Testis (tissue), 3 donors: ENCODE results near the gene RAB6B. TPM values are rescaled to one million over a fixed set of nuclear protein-coding genes. Genes with fewer than 3 reads are reported as not detected.

ENCODE experiments used
- DNase-seq: peaks from one replicate; pipeline ENCODE4 v3.0.0-alpha.2; 2019
- H3K27ac ChIP-seq, 2 donors: fragments of 200-600 bp; sonication (generic); one replicate each; pipeline ENCODE4 v1.5.1; 2019
- H3K27me3 ChIP-seq: fragments of 200-600 bp; sonication (generic); one replicate; pipeline ENCODE4 v1.5.1; 2019
- H3K36me3 ChIP-seq: fragments of 200-600 bp; sonication (generic); one replicate; pipeline ENCODE4 v1.5.1; 2017; ENCODE audit warnings: low read depth; ENCODE audit errors: missing control alignments
- H3K4me1 ChIP-seq: fragments of 200-600 bp; sonication (generic); one replicate; pipeline ENCODE4 v1.5.1; 2019
- H3K4me3 ChIP-seq, 2 donors: fragments of 200-600 bp; sonication (generic); one replicate each; pipeline ENCODE4 v1.5.1; 2017 to 2019
- H3K9me3 ChIP-seq: fragments of 200-600 bp; sonication (generic); one replicate; pipeline ENCODE4 v1.5.1; 2017
- POLR2A ChIP-seq: fragments of 450-650 bp; IDR thresholded peaks from one replicate; pipeline ENCODE4 v1.6.1; 2017; ENCODE audit warnings: antibody characterized with exemption, mild to moderate bottlenecking, moderate library complexity
- WGBS, 2 donors: methylation state at CpG; one replicate each; pipeline ENCODE4 v1.1.5; 2018; 5-methylcytosine and 5-hydroxymethylcytosine counted together
- intact Hi-C: fragments of 100-400 bp; cut with DNase I; formaldehyde crosslinking; loops from one replicate; pipeline ENCODE4 v1.15.1; 2023; ENCODE audit warnings: low total_unique reads
- polyA plus RNA-seq: library from polyadenylated mRNA; stranded (reverse); fragments of 350-450 nt; fragmentation: Illumina TruSeq; extraction: RNeasy Lipid Tissue Mini Kit (QIAGEN cat#74804); gene quantifications from one replicate; pipeline ENCODE4 v1.2.3, GENCODE V29; 2014; ENCODE audit warnings: low read depth, low replicate concordance; ENCODE audit not compliant: insufficient read depth
- total RNA-seq, 2 donors: library from RNA; depleted of rRNA; stranded (reverse); fragments of >200 nt; gene quantifications; one replicate each; pipeline ENCODE4 v1.2.3, GENCODE V29; 2016
- TF ChIP-seq, protein P1 (sequence below), 3 experiments: fragments of 450-650 bp in 2 of 3; fragments of 200-600 bp in 1 of 3; sonication (generic) in 1 of 3; IDR thresholded peaks; one replicate each; pipeline ENCODE4 v1.5.1; 2016 to 2019; ENCODE audit warnings: antibody characterized with exemption in 3 of 3, mild to moderate bottlenecking in 2 of 3, moderate library complexity in 1 of 3

The RAB6B gene
- total and polyA plus RNA-seq, 3 donors from 2014 or later, result 5.1 to 8.6 (median 7.0) TPM

GRCh38 chr3:133843634-133844033, 52.0 kb downstream of the RAB6B start:
- no peak for TF ChIP-seq POLR2A
- TF ChIP-seq, protein P1, sequence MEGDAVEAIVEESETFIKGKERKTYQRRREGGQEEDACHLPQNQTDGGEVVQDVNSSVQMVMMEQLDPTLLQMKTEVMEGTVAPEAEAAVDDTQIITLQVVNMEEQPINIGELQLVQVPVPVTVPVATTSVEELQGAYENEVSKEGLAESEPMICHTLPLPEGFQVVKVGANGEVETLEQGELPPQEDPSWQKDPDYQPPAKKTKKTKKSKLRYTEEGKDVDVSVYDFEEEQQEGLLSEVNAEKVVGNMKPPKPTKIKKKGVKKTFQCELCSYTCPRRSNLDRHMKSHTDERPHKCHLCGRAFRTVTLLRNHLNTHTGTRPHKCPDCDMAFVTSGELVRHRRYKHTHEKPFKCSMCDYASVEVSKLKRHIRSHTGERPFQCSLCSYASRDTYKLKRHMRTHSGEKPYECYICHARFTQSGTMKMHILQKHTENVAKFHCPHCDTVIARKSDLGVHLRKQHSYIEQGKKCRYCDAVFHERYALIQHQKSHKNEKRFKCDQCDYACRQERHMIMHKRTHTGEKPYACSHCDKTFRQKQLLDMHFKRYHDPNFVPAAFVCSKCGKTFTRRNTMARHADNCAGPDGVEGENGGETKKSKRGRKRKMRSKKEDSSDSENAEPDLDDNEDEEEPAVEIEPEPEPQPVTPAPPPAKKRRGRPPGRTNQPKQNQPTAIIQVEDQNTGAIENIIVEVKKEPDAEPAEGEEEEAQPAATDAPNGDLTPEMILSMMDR (IDR thresholded peaks at IDR 0.05), result no peak
- Histone ChIP-seq H3K27ac (no peak overlapping the region), H3K4me3 (no peak overlapping the region), H3K36me3 (no peaks in the 10 kb centered on the region), H3K4me1 (no peaks in the 10 kb centered on the region), H3K27me3 (no peaks in the 10 kb centered on the region), H3K9me3 (no peaks in the 10 kb centered on the region)
- 92 to 93% methylated on average over 7 of the region's 7 CpGs for WGBS, 2 donors
- intact Hi-C loops, result no loop called here
- no peak for DNase-seq

GRCh38 chr3:133842158-133842557, 53.5 kb downstream of the RAB6B start:
- 81 to 90% methylated on average over 2 to 4 of the region's 4 CpGs for WGBS, 2 donors
- Histone ChIP-seq H3K4me3 (no peak overlapping the region), H3K27me3 (no peaks in the 10 kb centered on the region), H3K27ac (no peak overlapping the region), H3K36me3 (no peaks in the 10 kb centered on the region), H3K4me1 (no peaks in the 10 kb centered on the region), H3K9me3 (no peaks in the 10 kb centered on the region)
- intact Hi-C loops, result no loop called here
- no peak for DNase-seq
- TF ChIP-seq, protein P1 (IDR thresholded peaks at IDR 0.05), result no peak
- no peak for TF ChIP-seq POLR2A

DNA sequence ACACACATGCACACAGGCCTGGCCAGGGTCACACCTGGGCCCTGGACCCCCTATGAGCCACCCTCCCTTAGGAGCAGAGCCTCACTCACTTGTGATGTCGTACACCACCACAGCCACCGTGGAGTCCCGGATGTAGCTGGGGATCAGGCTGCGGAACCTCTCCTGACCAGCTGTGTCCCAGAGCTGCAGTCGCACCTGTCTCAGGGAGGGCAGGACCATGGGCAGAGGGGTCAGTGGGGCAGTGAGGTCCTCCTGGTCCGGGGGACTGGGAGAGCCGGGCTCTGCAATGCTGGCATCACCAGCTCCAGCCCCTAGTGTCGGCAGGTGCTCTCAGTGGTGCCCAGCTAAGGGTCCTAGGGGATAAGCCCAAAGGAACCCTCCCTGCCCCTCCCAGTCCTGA, 54.5 kb downstream of the RAB6B start:
- Histone ChIP-seq H3K9me3 (no peaks in the 10 kb centered on the region), H3K36me3 (no peaks in the 10 kb centered on the region), H3K4me3 (no peak overlapping the region), H3K27me3 (no peaks in the 10 kb centered on the region), H3K4me1 (no peaks in the 10 kb centered on the region), H3K27ac (no peak overlapping the region)
- intact Hi-C loops, result no loop called here
- TF ChIP-seq POLR2A, result no peak
- TF ChIP-seq, protein P1 (IDR thresholded peaks at IDR 0.05), result no peak
- no peak for DNase-seq
- 98% methylated on average over 8 of the region's 8 CpGs; no CpG with 5 or more reads in 1 of the 2 donors for WGBS, 2 donors

GRCh38 chr3:133840767-133841166, 54.9 kb downstream of the RAB6B start:
- WGBS, 2 donors, result 91 to 98% methylated on average over 5 to 6 of the region's 6 CpGs
- DNase-seq, result no peak
- H3K36me3 ChIP-seq, result no peaks in the 10 kb centered on the region
- no peak overlapping the region for H3K4me3 ChIP-seq
- intact Hi-C loops, result no loop called here
- H3K4me1 ChIP-seq, result no peaks in the 10 kb centered on the region
- H3K27ac ChIP-seq, result no peak overlapping the region
- no peak for TF ChIP-seq POLR2A
- TF ChIP-seq, protein P1 (IDR thresholded peaks at IDR 0.05), result no peak
- H3K27me3 ChIP-seq, result no peaks in the 10 kb centered on the region
- H3K9me3 ChIP-seq, result no peaks in the 10 kb centered on the region

DNA sequence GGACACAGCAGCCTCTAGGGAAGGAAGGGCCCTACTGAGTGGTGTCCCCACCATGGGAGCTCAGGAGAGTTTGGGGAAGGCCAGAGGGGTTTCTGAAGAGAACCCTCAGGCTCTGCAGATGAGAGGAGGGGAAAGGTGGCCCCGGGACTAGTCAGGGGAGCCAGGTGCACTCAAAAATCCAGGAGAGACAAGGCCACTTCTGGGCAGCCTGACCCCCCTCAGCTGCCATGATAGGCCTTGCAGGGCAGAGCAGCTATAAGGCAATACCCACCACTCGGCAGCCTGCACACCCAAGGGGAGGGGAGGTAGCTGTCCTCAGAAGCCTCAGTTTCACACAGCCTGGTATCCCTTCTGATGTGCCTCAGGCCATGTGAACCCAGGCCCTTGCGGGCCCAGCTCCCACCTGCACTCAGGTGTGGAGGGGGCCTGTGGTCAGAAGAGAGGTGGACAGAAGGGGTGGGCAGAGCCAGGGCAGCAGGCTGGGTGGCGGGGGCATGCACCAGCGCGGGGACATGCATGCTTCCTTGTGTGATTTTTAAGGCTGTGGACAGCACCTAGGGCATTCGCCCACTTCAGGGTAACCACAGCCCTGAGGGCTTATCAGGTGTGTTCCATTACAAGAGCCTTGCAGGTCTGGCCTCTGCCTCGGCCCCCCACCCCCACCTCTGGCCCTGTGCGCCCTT, 55.5 kb downstream of the RAB6B start:
- intact Hi-C loops, result no loop called here
- DNase-seq, result no peak
- no peaks in the 10 kb centered on the region for H3K27me3 ChIP-seq

More for the DNA sequence above, 55.5 kb downstream of the RAB6B start:
- H3K27ac ChIP-seq, result no peak overlapping the region
- H3K4me1 ChIP-seq, result no peaks in the 10 kb centered on the region
- 95 to 100% methylated on average over 2 to 9 of the region's 9 CpGs for WGBS, 2 donors
- H3K36me3 ChIP-seq, result no peaks in the 10 kb centered on the region
- no peaks in the 10 kb centered on the region for H3K9me3 ChIP-seq
- H3K4me3 ChIP-seq, result no peak overlapping the region
- TF ChIP-seq POLR2A, result no peak
- TF ChIP-seq, protein P1 (IDR thresholded peaks at IDR 0.05), result no peak
